Upper lobe of left lung (tissue), 6 donors: ENCODE results near the gene SLIT1. TPM values are rescaled to one million over a fixed set of nuclear protein-coding genes. Genes with fewer than 3 reads are reported as not detected.

Source experiments
- ATAC-seq, 2 donors: fragments of 200-7000 bp; cut with Tn5 transposase; one replicate each; pipeline ENCODE4 v1.9.1; 2022; ENCODE audit warnings: mild to moderate bottlenecking in 2 of 2, moderate library complexity in 2 of 2; ENCODE audit not compliant: low FRiP score in 2 of 2
- DNase-seq, 2 donors: peaks; one replicate each; pipeline ENCODE4 v3.0.0-alpha.2; 2019 to 2020
- H3K27ac ChIP-seq, 4 donors: fragments of 200-600 bp; sonication (generic); one replicate each; pipeline ENCODE4 v1.5.1; 2016 to 2019
- H3K27me3 ChIP-seq, 4 donors: fragments of 200-600 bp; sonication (generic); one replicate each; pipeline ENCODE4 v1.5.1; 2017 to 2019
- H3K36me3 ChIP-seq, 4 donors: fragments of 200-600 bp; sonication (generic); one replicate each; pipeline ENCODE4 v1.5.1; 2016 to 2019
- H3K4me1 ChIP-seq, 4 donors: fragments of 200-600 bp; sonication (generic); one replicate each; pipeline ENCODE4 v1.5.1; 2018 to 2019
- H3K4me3 ChIP-seq, 4 donors: fragments of 200-600 bp; sonication (generic); one replicate each; pipeline ENCODE4 v1.5.1; 2017 to 2019; ENCODE audit warnings: mild to moderate bottlenecking in 2 of 4, moderate library complexity in 1 of 4
- H3K9me3 ChIP-seq, 4 donors: fragments of 200-600 bp; sonication (generic); one replicate each; pipeline ENCODE4 v1.5.1; 2018 to 2019
- EP300 ChIP-seq, 4 donors: sonication (generic); formaldehyde crosslinking; IDR thresholded peaks; one replicate each; pipeline ENCODE4 v1.5.1; 2017; ENCODE audit warnings: antibody characterized with exemption in 4 of 4, control low read depth in 2 of 4
- POLR2A ChIP-seq, 4 donors: fragments of 450-650 bp; IDR thresholded peaks; one replicate each; pipeline ENCODE4 v1.5.1; 2016 to 2017; ENCODE audit warnings: antibody characterized with exemption in 4 of 4, mild to moderate bottlenecking in 2 of 4
- POLR2AphosphoS5 ChIP-seq, 2 donors: sonication (generic); formaldehyde crosslinking; IDR thresholded peaks; one replicate each; pipeline ENCODE4 v1.5.1; 2017; ENCODE audit warnings: antibody characterized with exemption in 2 of 2
- WGBS, 2 donors: methylation state at CpG; one replicate each; pipeline ENCODE4 v1.1.5; 2017 to 2018; 5-methylcytosine and 5-hydroxymethylcytosine counted together
- total RNA-seq, 6 donors: library from RNA; depleted of rRNA in 4 of 6; stranded (reverse); fragments of >200 nt in 4 of 6; gene quantifications; one replicate each; pipeline versions ENCODE4 v1.1.0 to v1.2.1, GENCODE V29; 2016 to 2021
- TF ChIP-seq, protein P1 (sequence below), 6 experiments: fragments of 450-650 bp in 4 of 6; fragments of 200-600 bp in 2 of 6; sonication (generic) in 2 of 6; IDR thresholded peaks; one replicate each; pipeline ENCODE4 v1.5.1; 2016 to 2019; ENCODE audit warnings: antibody characterized with exemption in 6 of 6
- donor health status: DM: no; HTN: no; CAD: no; lungs with moderate emphysema.
- donor health status: DM: no; HTN: yes; CAD: no; lungs with severe emphysema.

Gene SLIT1
- total RNA-seq, 6 donors from 2014 or later = 0.30 to 1.6 (median 0.54) TPM; not detected in 1

DNA sequence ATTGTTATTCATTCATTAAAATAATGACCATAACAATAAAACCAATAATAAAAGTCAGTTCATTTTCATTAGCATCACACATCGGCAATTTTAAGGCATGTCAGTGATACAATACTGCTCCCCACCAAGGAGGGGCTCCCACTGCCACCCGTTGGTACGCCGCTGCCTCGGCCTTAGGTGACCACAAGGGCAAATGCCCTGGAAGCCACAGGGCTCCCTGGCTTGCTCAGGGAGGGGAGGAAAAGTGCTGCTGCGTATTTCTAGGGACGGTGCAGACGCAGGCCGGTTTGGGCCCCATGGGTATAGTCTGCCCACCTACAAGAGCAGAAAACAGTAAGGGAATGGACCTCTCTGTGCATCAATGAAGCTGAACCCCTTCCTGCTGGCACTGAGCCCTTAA, 85.1 kb downstream of the SLIT1 start:
- no peaks in the 10 kb centered on the region for H3K9me3 ChIP-seq
- no peaks in the 10 kb centered on the region for H3K27me3 ChIP-seq
- ATAC-seq = no peak
- no peak for DNase-seq
- no peak overlapping the region for H3K4me3 ChIP-seq
- 89 to 93% methylated on average over 9 of the region's 9 CpGs for WGBS, 2 donors
- no peak for TF ChIP-seq EP300 (IDR thresholded peaks at IDR 0.05)
- no peak for TF ChIP-seq POLR2A (IDR thresholded peaks at IDR 0.05)
- TF ChIP-seq, protein P1, sequence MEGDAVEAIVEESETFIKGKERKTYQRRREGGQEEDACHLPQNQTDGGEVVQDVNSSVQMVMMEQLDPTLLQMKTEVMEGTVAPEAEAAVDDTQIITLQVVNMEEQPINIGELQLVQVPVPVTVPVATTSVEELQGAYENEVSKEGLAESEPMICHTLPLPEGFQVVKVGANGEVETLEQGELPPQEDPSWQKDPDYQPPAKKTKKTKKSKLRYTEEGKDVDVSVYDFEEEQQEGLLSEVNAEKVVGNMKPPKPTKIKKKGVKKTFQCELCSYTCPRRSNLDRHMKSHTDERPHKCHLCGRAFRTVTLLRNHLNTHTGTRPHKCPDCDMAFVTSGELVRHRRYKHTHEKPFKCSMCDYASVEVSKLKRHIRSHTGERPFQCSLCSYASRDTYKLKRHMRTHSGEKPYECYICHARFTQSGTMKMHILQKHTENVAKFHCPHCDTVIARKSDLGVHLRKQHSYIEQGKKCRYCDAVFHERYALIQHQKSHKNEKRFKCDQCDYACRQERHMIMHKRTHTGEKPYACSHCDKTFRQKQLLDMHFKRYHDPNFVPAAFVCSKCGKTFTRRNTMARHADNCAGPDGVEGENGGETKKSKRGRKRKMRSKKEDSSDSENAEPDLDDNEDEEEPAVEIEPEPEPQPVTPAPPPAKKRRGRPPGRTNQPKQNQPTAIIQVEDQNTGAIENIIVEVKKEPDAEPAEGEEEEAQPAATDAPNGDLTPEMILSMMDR (IDR thresholded peaks at IDR 0.05) = no peak
- TF ChIP-seq POLR2AphosphoS5 (IDR thresholded peaks at IDR 0.05) = no peak
- no peak overlapping the region for H3K27ac ChIP-seq
- no peaks in the 10 kb centered on the region for H3K36me3 ChIP-seq
- H3K4me1 ChIP-seq = peaks cover 0 to 9% (median 0%) of the 10 kb centered on the region in 4 donors

- H3K4me3 ChIP-seq = no peak overlapping the region
- peaks cover 0 to 12% (median 0%) of the 10 kb centered on the region in 4 donors for H3K4me1 ChIP-seq
- H3K36me3 ChIP-seq = no peaks in the 10 kb centered on the region
- no peak overlapping the region for H3K27ac ChIP-seq
- TF ChIP-seq EP300 (IDR thresholded peaks at IDR 0.05) = no peak
- DNase-seq (no peak), ATAC-seq (no peak)
- no peaks in the 10 kb centered on the region for H3K9me3 ChIP-seq
- WGBS, 2 donors = 61 to 72% methylated on average over 5 of the region's 5 CpGs
- H3K27me3 ChIP-seq = no peaks in the 10 kb centered on the region
These were observed 85.9 kb downstream of the SLIT1 start for GRCh38 chr10:97099868-97100267.

DNA sequence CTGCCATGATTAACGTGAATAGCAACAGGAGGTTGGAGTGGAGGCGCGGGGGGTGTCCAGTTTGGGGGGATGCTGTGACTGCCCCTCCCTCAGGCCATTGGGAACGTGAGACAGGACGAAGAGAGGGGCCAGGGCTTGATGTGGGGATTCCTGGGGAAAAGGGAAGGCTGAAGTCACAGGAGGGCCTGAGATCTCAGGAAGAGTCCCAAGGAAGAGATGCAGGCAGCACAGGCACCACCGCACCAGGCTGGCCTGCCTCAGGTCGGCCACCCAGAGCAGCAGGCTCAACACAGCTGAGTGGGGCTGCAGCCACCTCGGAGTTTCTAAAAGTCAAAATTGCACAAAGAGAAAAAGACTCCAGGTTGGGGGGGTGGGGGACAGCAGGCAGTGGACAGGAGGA, 86.7 kb downstream of the SLIT1 start:
- no peaks in the 10 kb centered on the region for H3K36me3 ChIP-seq
- no peaks in the 10 kb centered on the region for H3K27me3 ChIP-seq
- no peak overlapping the region for H3K27ac ChIP-seq
- TF ChIP-seq POLR2A (IDR thresholded peaks at IDR 0.05) (no peak), POLR2AphosphoS5 (IDR thresholded peaks at IDR 0.05) (no peak), EP300 (IDR thresholded peaks at IDR 0.05) (no peak)
- TF ChIP-seq, protein P1 (IDR thresholded peaks at IDR 0.05) = no peak
- no peaks in the 10 kb centered on the region for H3K9me3 ChIP-seq
- DNase-seq (peak in 1 of 2 donors; percentile 52), ATAC-seq (no peak)
- 78 to 88% methylated on average over 7 to 8 of the region's 8 CpGs for WGBS, 2 donors
- no peak overlapping the region for H3K4me3 ChIP-seq
- peaks cover 0 to 12% (median 0%) of the 10 kb centered on the region in 4 donors for H3K4me1 ChIP-seq

DNA sequence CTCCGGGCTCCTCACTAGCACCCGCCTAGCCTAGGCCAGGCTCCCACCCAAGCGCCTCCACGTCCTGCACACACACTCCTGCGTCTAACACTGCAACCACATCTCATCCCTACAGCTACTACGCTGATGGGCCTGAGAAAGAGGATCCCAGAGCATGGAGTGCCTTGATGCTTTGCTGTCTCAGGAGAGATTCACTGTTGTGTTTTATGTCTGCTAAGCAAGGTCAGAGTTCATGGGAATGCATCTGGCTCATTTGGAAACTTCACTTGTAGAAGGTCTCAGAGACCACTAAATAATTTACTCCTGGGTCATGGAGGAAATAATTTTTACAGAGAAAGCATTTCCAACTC, 88.7 kb downstream of the SLIT1 start:
- Histone ChIP-seq H3K36me3 (no peaks in the 10 kb centered on the region), H3K9me3 (no peaks in the 10 kb centered on the region), H3K4me3 (no peak overlapping the region), H3K27me3 (no peaks in the 10 kb centered on the region), H3K4me1 (peaks cover 0 to 12% (median 0%) of the 10 kb centered on the region in 4 donors), H3K27ac (no peak overlapping the region)
- 65 to 86% methylated on average over 6 of the region's 6 CpGs for WGBS, 2 donors
- TF ChIP-seq, protein P1 (IDR thresholded peaks at IDR 0.05) = no peak
- TF ChIP-seq POLR2A (IDR thresholded peaks at IDR 0.05) (no peak), EP300 (IDR thresholded peaks at IDR 0.05) (no peak), POLR2AphosphoS5 (IDR thresholded peaks at IDR 0.05) (no peak)
- ATAC-seq (no peak), DNase-seq (no peak)

DNA sequence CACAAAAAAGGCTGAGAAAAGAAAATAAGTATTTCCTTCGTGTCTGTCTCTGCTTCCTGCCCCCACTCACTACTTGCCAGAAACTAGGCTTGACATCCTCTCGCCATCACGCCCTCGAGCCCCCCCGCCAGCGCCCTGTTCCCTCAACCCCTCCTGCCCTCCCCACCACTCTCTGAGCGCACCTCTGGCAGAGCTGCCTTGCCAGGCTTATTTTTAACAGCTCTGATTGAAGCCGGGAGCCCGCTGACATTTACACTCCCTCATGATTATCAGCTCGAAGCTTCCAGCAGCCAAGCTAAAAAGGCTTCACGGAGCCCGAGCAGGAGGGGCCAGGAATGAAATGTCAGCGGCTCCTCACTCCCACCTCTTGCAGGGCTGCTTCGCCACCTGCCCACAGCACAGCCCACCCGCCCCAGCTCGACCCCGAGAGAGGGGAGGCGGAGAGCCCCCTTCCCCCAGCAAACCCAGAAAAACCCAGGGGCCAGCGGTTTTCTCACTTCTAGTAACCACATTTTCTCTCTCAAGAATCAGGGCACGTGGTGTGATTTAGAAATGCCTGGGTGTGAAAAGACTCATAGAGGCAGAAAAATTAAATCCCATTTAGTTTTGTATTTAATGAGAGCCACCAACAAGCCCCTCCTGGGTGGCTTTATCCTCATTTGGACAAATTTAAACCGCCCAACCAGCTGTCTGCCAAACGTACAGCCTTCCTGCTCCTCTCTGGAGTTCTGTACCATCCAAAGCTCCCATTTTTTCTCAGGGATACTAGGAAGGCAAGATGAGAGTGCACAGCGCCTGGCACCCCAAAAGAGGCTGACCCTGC, 89.3 kb downstream of the SLIT1 start:
- H3K4me3 ChIP-seq = no peak overlapping the region
- H3K27me3 ChIP-seq = no peaks in the 10 kb centered on the region
- DNase-seq = peak in 1 of 2 donors; percentile 32
- no peaks in the 10 kb centered on the region for H3K36me3 ChIP-seq
- no peak for ATAC-seq
- H3K27ac ChIP-seq = no peak overlapping the region
- 24 to 26% methylated on average over 15 to 23 of the region's 23 CpGs for WGBS, 2 donors
- H3K4me1 ChIP-seq = peaks cover 0 to 12% (median 0%) of the 10 kb centered on the region in 4 donors
- TF ChIP-seq POLR2AphosphoS5 (IDR thresholded peaks at IDR 0.05) (no peak), EP300 (IDR thresholded peaks at IDR 0.05) (no peak), POLR2A (IDR thresholded peaks at IDR 0.05) (no peak)
- TF ChIP-seq, protein P1 (IDR thresholded peaks at IDR 0.05) = no peak
- no peaks in the 10 kb centered on the region for H3K9me3 ChIP-seq
